ENCODE measurements around the gene PCYT2.
A peak's percentile ranks its signal among the peaks of the same experiment; 100 is the strongest.

PCYT2 gene

GRCh38 chr17:81924557-81925532, 13.6 kb upstream of the PCYT2 start:
- no peak for TF ChIP-seq REST (IDR thresholded peaks at IDR 0.05; ENCODE audit: insufficient replicate concordance, low read depth)
- TF ChIP-seq SPI1 (IDR thresholded peaks at IDR 0.05; ENCODE audit: borderline replicate concordance, low read depth) = no peak
- TF ChIP-seq GABPA (IDR thresholded peaks at IDR 0.05; ENCODE audit: low read depth) = no peak
- TF ChIP-seq CTCF (IDR thresholded peaks at IDR 0.05; ENCODE audit: insufficient read depth, low read length) = no peak
- TF ChIP-seq POLR2AphosphoS5 (IDR thresholded peaks at IDR 0.05; ENCODE audit: low read depth) = no peak
- Histone ChIP-seq H3K27ac (replicated peaks) (peak overlapping the region; percentile 92), H3K27me3 (ENCODE audit: insufficient read depth, poor library complexity, severe bottlenecking) (no peaks in the 10 kb centered on the region), H3K4me3 (replicated peaks; ENCODE audit: insufficient read depth, low read length) (peak overlapping the region; percentile 60)
- DNase-seq (ENCODE audit: low read depth in 1 of 2, low spot score in 1 of 2) = peak in 1 of 2 experiments; percentile 57

GRCh38 chr17:81923302-81924260, 12.4 kb upstream of the PCYT2 start:
- no peaks in the 10 kb centered on the region for H3K27me3 ChIP-seq (ENCODE audit: insufficient read depth, poor library complexity, severe bottlenecking)
- H3K27ac ChIP-seq (replicated peaks) = peak overlapping the region; percentile 92
- peak overlapping the region; percentile 60 for H3K4me3 ChIP-seq (replicated peaks; ENCODE audit: insufficient read depth, low read length)
- TF ChIP-seq SPI1 (IDR thresholded peaks at IDR 0.05; ENCODE audit: borderline replicate concordance, low read depth) (peak; percentile 23; the same call in 1 of the 2 replicates), GABPA (IDR thresholded peaks at IDR 0.05; ENCODE audit: low read depth) (no peak), POLR2AphosphoS5 (IDR thresholded peaks at IDR 0.05; ENCODE audit: low read depth) (peak; percentile 68)
- peak; percentile 91 to 97 for DNase-seq (ENCODE audit: low read depth in 1 of 2, low spot score in 1 of 2)

GRCh38 chr17:81922566-81923301, 11.5 kb upstream of the PCYT2 start:
- Histone ChIP-seq H3K27me3 (ENCODE audit: insufficient read depth, poor library complexity, severe bottlenecking) (no peaks in the 10 kb centered on the region), H3K27ac (replicated peaks) (peak overlapping the region; percentile 92), H3K4me3 (replicated peaks; ENCODE audit: insufficient read depth, low read length) (peak overlapping the region; percentile 60)
- DNase-seq (ENCODE audit: low read depth in 1 of 2, low spot score in 1 of 2) = peak; percentile 80 to 87
- TF ChIP-seq POLR2AphosphoS5 (IDR thresholded peaks at IDR 0.05; ENCODE audit: low read depth) = 0 out of 2 replicates have a peak, but pooled peaks have one; percentile 26
- no peak for TF ChIP-seq SPI1 (IDR thresholded peaks at IDR 0.05; ENCODE audit: borderline replicate concordance, low read depth)

- DNase-seq (ENCODE audit: low read depth in 1 of 2, low spot score in 1 of 2) = no peak
- H3K27ac ChIP-seq (replicated peaks) = peak overlapping the region; percentile 92
- peak overlapping the region; percentile 60 for H3K4me3 ChIP-seq (replicated peaks; ENCODE audit: insufficient read depth, low read length)
- TF ChIP-seq REST (IDR thresholded peaks at IDR 0.05; ENCODE audit: insufficient replicate concordance, low read depth) (no peak), POLR2AphosphoS5 (IDR thresholded peaks at IDR 0.05; ENCODE audit: low read depth) (no peak), GABPA (IDR thresholded peaks at IDR 0.05; ENCODE audit: low read depth) (no peak), CTCF (IDR thresholded peaks at IDR 0.05; ENCODE audit: insufficient read depth, low read length) (no peak), SPI1 (IDR thresholded peaks at IDR 0.05; ENCODE audit: borderline replicate concordance, low read depth) (no peak)
- H3K27me3 ChIP-seq (ENCODE audit: insufficient read depth, poor library complexity, severe bottlenecking) = no peaks in the 10 kb centered on the region
These were observed 10.9 kb upstream of the PCYT2 start for GRCh38 chr17:81921996-81922565.

All from HL-60 (cell line).